A549 (cell line): ENCODE results near the gene ARPC3. TPM values are rescaled to one million over a fixed set of nuclear protein-coding genes. Genes with fewer than 3 reads are reported as not detected.
"Not testable (repeated sequence)": the region's sequence is repeated elsewhere in the genome, so short reads cannot be mapped to it uniquely, and the experiment has no call there.

Experiments used
- ATAC-seq, 2 experiments: fragments of 200-7000 bp in 1 of 2; fragments of >200 bp in 1 of 2; cut with Nextera tagmentation in 1 of 2; cut with Tn5 transposase in 1 of 2; 3 replicates each; pipeline versions ENCODE4 v1.8.0 to v1.9.1; 2018 to 2020; ENCODE audit warnings: mild to moderate bottlenecking in 1 of 2, moderate library complexity in 1 of 2
- CTCF ChIA-PET: fragments of 300-600 bp; sonication (Branson Sonifier 250); formaldehyde crosslinking; extraction: SDS; loops from one replicate; lab custom pipeline; 2021; ENCODE audit warnings: antibody characterized with exemption, inconsistent platforms; lab: Yijun Ruan, JAX
- POLR2A ChIA-PET: fragments of 350-600 bp; formaldehyde crosslinking; extraction: SDS; loops from one replicate; lab custom pipeline; 2021; ENCODE audit warnings: antibody characterized with exemption, inconsistent platforms; lab: Yijun Ruan, JAX
- DNase-seq, 2 experiments: peaks; one replicate each; pipeline versions ENCODE4 v3.0.0 to v3.0.0-alpha.2; 2011 to 2016; ENCODE audit warnings: low read depth in 1 of 2, low spot score in 1 of 2
- FAIRE-seq: peaks from 2 replicates; lab custom pipeline; 2011; peaks lifted over from hg19 to GRCh38; lab: Jason Lieb, UNC
- H3K27ac ChIP-seq, 2 experiments: fragments of >200 bp; sonication (Bioruptor Twin); formaldehyde crosslinking; 3 replicates each; pipeline ENCODE4 v1.5.1; 2016 to 2017
- H3K4me1 ChIP-seq: fragments of >200 bp; sonication (Bioruptor Twin); formaldehyde crosslinking; 3 replicates; pipeline ENCODE4 v1.6.1; 2016
- H3K4me2 ChIP-seq: fragments of >200 bp; sonication (Bioruptor Twin); formaldehyde crosslinking; 3 replicates; pipeline ENCODE4 v1.6.1; 2016
- H3K4me3 ChIP-seq: fragments of >200 bp; sonication (Bioruptor Twin); formaldehyde crosslinking; 3 replicates; pipeline ENCODE4 v1.5.1; 2016
- H3K9me3 ChIP-seq: fragments of >200 bp; sonication (Bioruptor Twin); formaldehyde crosslinking; 3 replicates; pipeline ENCODE4 v1.6.1; 2016
- CBX2 ChIP-seq: fragments of 200-600 bp; sonication (generic); IDR thresholded peaks from 2 replicates; pipeline ENCODE4 v1.6.1; 2016; ENCODE audit warnings: low read depth, mild to moderate bottlenecking, borderline replicate concordance
- FOSB ChIP-seq: fragments of 250-450 bp; sonication (Bioruptor Pico); IDR thresholded peaks from 2 replicates; pipeline ENCODE4 v1.5.0; 2020; ENCODE audit warnings: mild to moderate bottlenecking, moderate library complexity
- HMGXB4 ChIP-seq: fragments of 250-450 bp; sonication (Bioruptor Pico); IDR thresholded peaks from 2 replicates; pipeline ENCODE4 v1.5.0; 2021; ENCODE audit warnings: mild to moderate bottlenecking, moderate library complexity, borderline replicate concordance
- HOXB5 ChIP-seq: fragments of 250-450 bp; sonication (Bioruptor Pico); IDR thresholded peaks from 2 replicates; pipeline ENCODE4 v1.5.0; 2020; ENCODE audit warnings: mild to moderate bottlenecking, moderate library complexity
- JUN ChIP-seq, 2 experiments: fragments of >200 bp; sonication (Bioruptor Twin); formaldehyde crosslinking; IDR thresholded peaks; 2 replicates in 1 of 2; 3 replicates in 1 of 2; pipeline ENCODE4 v1.6.1; 2016 to 2017
- MAX ChIP-seq: IDR thresholded peaks from 2 replicates; pipeline ENCODE4 v1.6.1; 2012
- RNF2 ChIP-seq: fragments of 200-600 bp; sonication (generic); IDR thresholded peaks from 2 replicates; pipeline ENCODE4 v1.6.1; 2016; ENCODE audit warnings: low read depth, mild to moderate bottlenecking, antibody characterized with exemption, moderate library complexity, borderline replicate concordance
- SMC3 ChIP-seq: fragments of >200 bp; sonication (Bioruptor Twin); formaldehyde crosslinking; IDR thresholded peaks from 3 replicates; pipeline ENCODE4 v1.6.1; 2018; ENCODE audit warnings: inconsistent platforms
- WGBS: methylation state at CpG from one replicate; pipeline ENCODE4 v1.1.6; 2017; ENCODE audit errors: missing lambda C conversion rate; 5-methylcytosine and 5-hydroxymethylcytosine counted together
- polyA plus RNA-seq, 4 experiments: library from polyadenylated mRNA; depleted of rRNA in 3 of 4; stranded (reverse); fragments of >200 nt; fragmentation: RNase III in 1 of 4; extraction: RNeasy Plus Mini Kit Qiagen cat#74134 plus additional on column Dnase treatment in 1 of 4; gene quantifications; 2 replicates in 3 of 4; 3 replicates in 1 of 4; pipeline ENCODE4 v1.2.3, GENCODE V29; 2011 to 2017

ARPC3 gene
- polyA plus RNA-seq, 2 of the 4 experiments (the other 2 are of a cell fraction): 83.3 to 718 TPM

DNA sequence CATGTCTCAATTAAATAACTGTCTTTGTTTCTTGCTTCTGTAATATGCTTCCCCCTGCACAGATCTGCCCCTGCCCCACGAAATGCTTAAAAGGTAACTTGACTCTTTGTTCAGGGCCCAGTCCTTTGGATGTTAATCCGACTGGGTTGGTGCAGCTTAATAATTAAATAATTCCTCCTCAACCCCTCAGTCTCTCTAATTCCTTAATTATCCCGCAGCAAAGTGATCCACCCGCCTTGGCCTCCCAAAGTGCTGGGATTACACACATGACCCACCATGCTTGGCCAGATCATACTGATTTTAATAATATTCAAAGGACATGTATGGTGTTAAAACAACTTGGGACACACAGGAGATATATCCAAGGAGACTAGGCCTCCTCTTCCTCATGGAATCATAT, 28.4 kb downstream of the ARPC3 start:
- WGBS: 66% methylated on average over 4 of the region's 4 CpGs
- FAIRE-seq (no peak), DNase-seq (no peak), ATAC-seq (no peak)
- no peak overlapping the region for H3K4me3 ChIP-seq
- ChIA-PET POLR2A (no interaction called here), CTCF (interaction anchor here (1.5 to 3.5 kb wide), 2 partner anchors 10 kb away, joined by 5 to 30 read pairs; no protein-coding TSS in a partner anchor)
- no peaks in the 10 kb centered on the region for H3K9me3 ChIP-seq
- H3K27ac ChIP-seq: no peak overlapping the region
- peaks cover 4% of the 10 kb centered on the region; the same call in 2 of the 3 replicates for H3K4me1 ChIP-seq
- H3K4me2 ChIP-seq: no peak overlapping the region
- TF ChIP-seq FOSB (CRISPR knock-in tag) (no peak), RNF2 (no peak), HOXB5 (CRISPR knock-in tag) (no peak), JUN (IDR thresholded peaks at IDR 0.05) (no peak), MAX (no peak)

DNA sequence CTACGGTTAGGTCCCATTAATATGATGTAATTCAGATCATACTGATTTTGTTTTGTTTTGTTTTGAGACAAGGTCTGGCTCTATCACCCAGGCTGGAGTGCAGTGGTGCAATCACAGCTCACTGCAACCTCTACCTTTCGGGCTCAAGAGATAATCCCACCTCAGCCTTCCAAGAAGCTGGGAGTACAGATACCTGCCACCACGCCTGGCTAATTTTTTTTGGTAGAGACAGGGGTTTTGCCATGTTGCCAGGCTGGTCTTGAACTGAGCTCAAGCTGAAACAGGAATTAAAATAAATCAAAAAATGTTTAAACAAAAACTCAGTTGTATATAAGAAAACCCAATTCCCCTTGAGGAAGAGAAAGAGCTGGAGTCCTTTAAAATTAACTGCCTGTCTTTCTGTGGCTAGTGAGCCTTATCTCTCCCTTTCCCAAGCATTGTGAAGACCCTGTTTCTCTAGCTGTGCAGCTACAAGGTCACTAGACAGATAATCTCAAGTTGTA, 28.9 kb downstream of the ARPC3 start:
- no peak overlapping the region for H3K27ac ChIP-seq
- ATAC-seq: no peak
- ChIA-PET POLR2A (no interaction called here), CTCF (interaction anchor here (0.5 to 3.5 kb wide), 4 partner anchors 10 to 377 kb away, joined by 3 to 30 read pairs (median 5); no protein-coding TSS in a partner anchor)
- no peak for TF ChIP-seq CBX2
- no peak for TF ChIP-seq SMC3
- no peak for TF ChIP-seq HMGXB4 (CRISPR knock-in tag)
- no peak overlapping the region for H3K4me2 ChIP-seq
- H3K4me3 ChIP-seq: no peak overlapping the region
- no peak for FAIRE-seq
- 88% methylated on average over 3 of the region's 3 CpGs for WGBS
- H3K9me3 ChIP-seq: no peaks in the 10 kb centered on the region
- peaks cover 4% of the 10 kb centered on the region; the same call in 2 of the 3 replicates for H3K4me1 ChIP-seq
- DNase-seq: no peak

GRCh38 chr12:110420644-110421043, 29.5 kb downstream of the ARPC3 start:
- CTCF ChIA-PET: interaction anchor here (0.5 to 3.5 kb wide), 4 partner anchors 11 to 377 kb away, joined by 3 to 30 read pairs (median 4); no protein-coding TSS in a partner anchor
- H3K4me3 ChIP-seq, ATAC-seq, H3K9me3 ChIP-seq, FAIRE-seq, H3K4me2 ChIP-seq, POLR2A ChIA-PET, DNase-seq, H3K4me1 ChIP-seq, H3K27ac ChIP-seq: not testable (repeated sequence)
- 100% methylated on average over 1 of the region's 1 CpG for WGBS

DNA sequence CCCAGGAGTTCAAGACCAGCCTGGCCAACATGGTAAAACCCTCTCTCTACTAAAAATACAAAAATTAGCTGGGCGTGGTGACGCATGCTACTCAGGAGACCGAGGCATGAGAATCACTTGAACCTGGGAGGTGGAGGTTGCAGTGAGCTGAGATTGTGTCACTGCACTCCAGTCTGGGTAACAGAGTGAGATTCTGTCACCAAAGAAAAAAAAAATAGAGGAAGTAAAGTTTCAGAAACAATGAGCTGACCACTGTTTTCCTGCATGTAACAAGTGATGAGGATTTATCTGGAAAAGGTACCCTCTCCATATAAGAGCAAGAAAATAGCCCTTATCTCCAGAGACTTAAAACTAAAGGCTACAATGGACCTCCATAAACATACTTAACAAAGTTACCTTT, 33.0 kb downstream of the ARPC3 start:
- H3K4me2 ChIP-seq, H3K4me1 ChIP-seq, ATAC-seq, H3K9me3 ChIP-seq, POLR2A ChIA-PET, DNase-seq, H3K4me3 ChIP-seq, FAIRE-seq, H3K27ac ChIP-seq: not testable (repeated sequence)
- CTCF ChIA-PET: interaction anchor here (0.6 to 1.2 kb wide), 3 partner anchors 14 to 361 kb away, joined by 3 to 6 read pairs (median 3); no protein-coding TSS in a partner anchor
- 85% methylated on average over 3 of the region's 3 CpGs for WGBS

DNA sequence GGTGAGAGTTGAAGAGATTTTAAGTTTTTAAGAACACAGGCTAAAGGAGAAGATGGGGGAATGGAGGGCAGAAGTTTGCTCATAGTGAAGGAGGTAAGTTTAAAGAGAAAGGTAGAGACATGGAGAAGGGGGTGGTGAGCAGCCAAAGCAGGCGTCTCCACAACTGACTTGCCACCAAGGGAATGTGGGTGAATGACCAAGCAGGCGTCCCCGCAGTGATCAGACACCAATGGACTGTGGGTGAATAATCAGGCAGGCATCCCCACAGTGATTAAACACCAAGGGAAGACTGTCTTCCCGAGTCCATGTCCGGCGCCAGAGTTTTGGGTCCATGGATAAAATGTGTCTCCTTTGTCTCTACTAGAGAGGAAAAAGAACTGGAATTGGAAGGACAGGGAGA, 40.1 kb downstream of the ARPC3 start:
- H3K4me3 ChIP-seq, H3K4me1 ChIP-seq, H3K4me2 ChIP-seq, H3K27ac ChIP-seq, POLR2A ChIA-PET, FAIRE-seq, DNase-seq, H3K9me3 ChIP-seq, ATAC-seq: not testable (repeated sequence)
- CTCF ChIA-PET: interaction anchor here (0.8 to 2.9 kb wide), 2 partner anchors 21 to 58 kb away, joined by 3 to 11 read pairs; no protein-coding TSS in a partner anchor
- 28% methylated on average over 6 of the region's 6 CpGs for WGBS

GRCh38 chr12:110405126-110405662, 44.9 kb downstream of the ARPC3 start:
- H3K4me3 ChIP-seq, H3K4me2 ChIP-seq, H3K4me1 ChIP-seq, POLR2A ChIA-PET, ATAC-seq, DNase-seq, H3K9me3 ChIP-seq, FAIRE-seq: not testable (repeated sequence)
- 91% methylated on average over 16 of the region's 16 CpGs for WGBS
- CTCF ChIA-PET: interaction anchor here (0.6 to 1.2 kb wide), 4 partner anchors 20 to 45 kb away, joined by 3 to 6 read pairs (median 4); no protein-coding TSS in a partner anchor
- H3K27ac ChIP-seq: 0 out of 6 replicates have a peak overlapping the region, but pooled peaks of 1 of the 2 experiments have one; percentile 98
